GM18951 (cell line): ENCODE measurements around the gene DGCR8.

Experiments
- POLR2A ChIP-seq: IDR thresholded peaks from 4 replicates; pipeline ENCODE4 v1.6.1; 2011; ENCODE audit warnings: mild to moderate bottlenecking; ENCODE audit not compliant: insufficient read length, insufficient read depth; ENCODE audit errors: extremely low read depth
- in situ Hi-C: fragments of 300-500 bp; cut with MboI; formaldehyde crosslinking; loops from one replicate; pipeline ENCODE4 v1.12.0; 2022; ENCODE audit warnings: low sequenced_read_pairs, mixed read lengths, inconsistent platforms; ENCODE audit not compliant: unreplicated experiment

DGCR8 gene

GRCh38 chr22:20094197-20094807, 14.3 kb downstream of the DGCR8 start:
- TF ChIP-seq POLR2A: no peak
- in situ Hi-C loops: no loop called here

GRCh38 chr22:20095521-20095920, 15.5 kb downstream of the DGCR8 start:
- no peak for TF ChIP-seq POLR2A
- in situ Hi-C loops: no loop called here

DNA sequence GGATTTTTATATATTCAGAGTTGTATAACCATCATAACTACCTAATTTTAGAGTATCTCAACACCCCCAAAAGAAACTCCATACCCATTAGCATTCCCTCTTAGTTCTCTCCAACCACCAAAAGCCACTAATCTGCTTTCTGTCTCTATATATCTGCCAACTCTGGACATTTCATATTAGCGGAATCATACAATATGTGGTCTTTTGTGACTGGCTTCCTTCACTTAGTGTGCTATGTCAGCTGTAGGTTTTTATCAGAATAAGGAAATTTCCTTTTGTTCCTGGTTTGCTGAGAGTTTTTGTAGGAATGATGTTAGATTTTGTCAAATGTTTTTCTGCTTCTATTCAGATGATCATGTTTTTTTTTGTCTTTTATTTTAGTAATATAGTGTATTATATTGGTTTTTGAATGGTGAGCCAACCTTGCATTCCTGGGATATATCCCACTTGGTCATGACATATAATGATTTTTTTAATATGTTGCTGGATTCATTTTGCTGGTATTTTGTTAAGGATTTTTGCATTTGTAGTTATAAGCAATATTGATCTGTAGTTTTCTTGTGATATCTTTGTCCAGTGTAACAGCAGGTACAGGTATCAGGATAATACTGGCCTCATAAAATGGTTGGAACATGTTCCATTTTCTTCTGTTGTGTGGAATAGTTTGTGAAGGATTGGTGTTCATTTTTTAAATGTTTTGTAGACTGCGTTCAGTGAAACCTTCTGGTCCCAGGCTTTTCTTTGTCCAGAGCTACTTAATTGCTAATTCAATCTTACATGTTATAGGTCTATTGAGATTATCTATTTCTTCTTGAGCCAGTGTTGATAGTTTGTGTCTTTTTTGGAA, 16.8 kb downstream of the DGCR8 start:
- in situ Hi-C loops: no loop called here
- no peak for TF ChIP-seq POLR2A

DNA sequence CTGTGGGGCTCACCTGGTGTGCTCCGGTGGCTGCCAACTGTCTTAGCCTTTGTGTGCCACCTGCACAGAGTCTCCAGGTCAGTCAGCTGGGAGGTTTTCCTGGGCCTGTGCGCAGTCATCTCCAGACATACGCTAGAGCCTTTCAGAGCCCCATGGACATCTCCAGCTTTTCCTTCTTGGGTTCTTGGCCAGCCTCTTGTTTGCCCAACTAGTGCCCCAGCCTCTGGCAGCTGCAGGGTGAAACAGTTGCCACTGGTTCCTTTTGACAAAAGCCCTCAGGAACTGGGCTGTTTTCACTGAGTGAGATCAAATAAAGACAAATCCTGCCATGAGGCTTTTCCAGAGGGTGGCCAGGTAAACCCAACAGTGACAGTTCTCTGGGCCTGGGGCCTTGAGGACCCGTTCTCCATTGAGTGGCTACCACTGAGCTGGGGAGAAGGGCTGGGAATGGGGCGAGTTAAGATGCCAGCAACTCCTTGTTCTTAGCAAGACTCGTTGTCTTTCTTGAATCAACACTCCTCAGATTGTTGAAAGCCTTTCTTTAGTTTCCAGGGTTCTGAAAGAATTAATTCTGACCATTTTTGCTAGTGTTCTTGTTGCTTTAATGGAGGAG, 19.2 kb downstream of the DGCR8 start:
- in situ Hi-C loops: no loop called here
- TF ChIP-seq POLR2A: no peak

DNA sequence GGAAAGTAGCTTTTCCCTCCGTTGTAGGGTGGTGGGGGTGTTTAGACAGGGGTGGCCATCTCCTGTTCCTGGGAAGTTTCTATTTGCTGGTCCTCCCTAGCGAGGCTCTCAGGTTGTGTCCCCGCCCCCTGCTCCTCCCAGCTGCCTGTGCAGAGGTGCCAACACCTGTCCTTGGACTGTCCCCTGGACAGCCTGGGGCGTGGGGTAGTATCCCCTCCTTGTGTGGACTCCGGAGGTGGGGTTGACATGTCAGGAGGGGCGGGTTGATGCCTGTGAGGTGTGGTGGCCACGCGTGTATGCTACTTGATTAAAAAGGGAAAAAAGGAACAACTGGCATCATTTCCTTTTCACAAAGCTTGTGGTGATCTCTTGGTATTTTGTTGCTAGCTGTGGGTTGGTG, 21.6 kb downstream of the DGCR8 start:
- TF ChIP-seq POLR2A: no peak
- in situ Hi-C loops: no loop called here

- TF ChIP-seq POLR2A: no peak
- in situ Hi-C loops: no loop called here
These were observed 22.3 kb downstream of the DGCR8 start for GRCh38 chr22:20102203-20102780.

DNA sequence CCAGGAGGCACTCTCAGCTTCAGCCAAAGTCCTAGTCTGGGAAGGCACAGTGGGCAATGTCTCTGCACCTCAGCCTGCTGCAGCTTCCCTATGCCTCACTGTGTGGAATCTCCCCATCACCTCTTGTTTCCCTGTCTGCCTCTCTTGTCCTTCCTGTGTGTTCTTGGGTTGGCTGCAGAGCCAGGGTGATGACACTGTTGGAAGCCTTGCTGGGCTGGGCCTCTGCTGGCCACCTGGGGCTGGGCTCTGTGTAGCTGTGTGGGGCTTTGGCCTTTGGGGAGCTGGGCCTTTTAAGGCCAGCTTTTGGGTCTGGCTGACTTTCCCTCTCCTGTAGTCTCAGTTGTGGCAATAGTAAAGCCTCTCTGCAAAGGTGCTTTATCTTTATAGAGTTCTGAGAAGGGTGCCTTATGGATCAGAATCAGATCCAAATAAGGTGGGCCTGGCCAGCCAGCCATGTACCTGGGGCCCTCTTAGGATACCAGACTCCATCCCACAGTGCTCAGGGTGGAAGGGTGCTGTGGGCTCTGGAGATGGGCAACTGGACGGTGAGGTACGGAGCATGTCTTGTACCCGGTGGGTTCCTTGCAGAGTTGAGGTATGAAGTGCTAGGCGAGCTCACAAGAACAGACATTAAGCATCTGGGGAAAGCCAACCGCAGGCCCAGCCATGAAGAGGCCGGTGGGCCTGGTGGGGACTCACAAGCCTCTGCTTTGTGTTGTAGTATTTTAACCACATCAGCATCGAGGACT, 25.6 kb downstream of the DGCR8 start:
- in situ Hi-C loops: no loop called here
- no peak for TF ChIP-seq POLR2A

DNA sequence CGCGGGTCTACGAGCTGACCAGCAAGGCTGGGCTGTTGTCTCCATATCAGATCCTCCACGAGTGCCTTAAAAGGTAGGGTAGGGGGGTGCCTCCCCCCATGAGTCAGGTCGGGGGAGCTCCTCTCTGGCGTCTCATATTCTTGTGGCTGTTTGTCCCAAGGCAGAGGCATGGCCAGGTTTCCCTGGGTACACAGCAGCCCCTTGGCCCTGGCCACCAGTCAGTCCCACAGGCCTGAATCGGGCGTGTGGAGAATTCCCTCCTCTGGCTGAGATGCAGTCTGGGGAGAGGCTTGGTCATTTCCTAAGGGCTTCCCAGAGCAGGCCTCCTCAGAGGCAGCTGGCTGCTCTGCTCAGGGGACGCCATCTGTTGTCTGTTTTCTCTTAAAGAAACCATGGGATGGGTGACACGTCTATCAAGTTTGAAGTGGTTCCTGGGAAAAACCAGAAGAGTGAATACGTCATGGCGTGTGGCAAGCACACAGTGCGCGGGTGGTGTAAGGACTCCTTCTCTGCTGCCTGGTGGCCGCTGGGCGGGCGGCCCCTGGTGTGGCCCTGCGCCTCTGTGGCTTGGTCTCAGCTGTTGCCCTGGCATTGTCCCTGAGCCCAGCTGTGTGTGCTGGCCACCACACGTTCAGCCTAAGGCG, 26.3 kb downstream of the DGCR8 start:
- TF ChIP-seq POLR2A: no peak
- in situ Hi-C loops: no loop called here

- no peak for TF ChIP-seq POLR2A
- in situ Hi-C loops: no loop called here
These were observed 26.8 kb downstream of the DGCR8 start for GRCh38 chr22:20106849-20107237.

DNA sequence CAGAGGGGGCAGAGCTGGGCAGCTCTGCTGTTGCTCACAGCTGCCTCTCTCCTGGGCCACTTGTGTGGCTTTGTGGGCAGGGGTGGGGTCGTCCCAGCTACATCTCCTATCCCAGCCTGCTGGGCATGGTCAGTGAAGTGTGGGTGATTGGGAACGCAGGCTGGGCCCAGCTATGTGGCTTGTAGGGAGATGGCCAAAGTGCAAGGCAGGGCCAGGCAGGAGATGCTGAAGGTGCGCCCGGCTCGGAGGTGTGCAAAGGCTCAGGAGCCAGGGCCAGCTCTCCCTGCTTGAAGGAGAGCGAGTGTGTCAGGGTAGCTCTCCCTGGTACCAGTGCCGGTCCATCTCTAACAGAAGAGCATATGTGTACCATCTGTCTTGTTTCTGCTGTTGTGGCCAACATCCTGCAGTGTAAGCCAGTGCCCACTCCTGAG, 27.4 kb downstream of the DGCR8 start:
- no peak for TF ChIP-seq POLR2A
- in situ Hi-C loops: no loop called here

- in situ Hi-C loops: no loop called here
- no peak for TF ChIP-seq POLR2A
These were observed 28.1 kb downstream of the DGCR8 start for GRCh38 chr22:20107951-20108756.

DNA sequence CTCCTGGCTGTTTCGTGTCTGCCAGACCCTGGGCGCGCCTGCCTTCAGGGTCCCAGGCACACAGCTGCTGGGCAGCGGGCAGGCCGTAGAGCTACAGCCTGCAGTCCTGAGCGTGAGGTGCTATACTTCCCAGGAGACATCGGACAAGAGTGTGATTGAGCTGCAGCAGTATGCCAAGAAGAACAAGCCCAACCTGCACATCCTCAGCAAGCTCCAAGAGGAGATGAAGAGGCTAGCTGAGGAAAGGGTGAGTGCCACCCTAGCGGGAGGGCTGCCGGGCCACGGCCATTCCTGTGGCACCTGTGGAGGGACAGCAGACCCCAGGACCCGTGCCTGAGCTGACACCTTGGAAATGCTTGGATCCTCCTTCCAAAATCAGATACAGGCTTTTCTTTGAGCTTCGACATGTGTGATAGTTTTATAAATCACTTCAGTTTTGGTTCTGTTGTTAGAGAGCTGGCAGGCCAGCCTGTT, 28.8 kb downstream of the DGCR8 start:
- in situ Hi-C loops: no loop called here
- no peak for TF ChIP-seq POLR2A
